ENCODE results near the gene COPE.

GRCh38 chr19:18849838-18850400, 69.3 kb downstream of the COPE start:
- TF ChIP-seq BHLHE40 (IDR thresholded peaks at IDR 0.05; ENCODE audit: low read depth, low read length), result no peak
- TF ChIP-seq ELK1 (IDR thresholded peaks at IDR 0.05; ENCODE audit: borderline replicate concordance, low read depth, low read length), result no peak
- no peak for TF ChIP-seq CTCF (conservative IDR thresholded peaks at IDR 0.05; ENCODE audit: low read depth, low read length)
- TF ChIP-seq POLR2A (IDR thresholded peaks at IDR 0.05; ENCODE audit: low read depth, low read length), result no peak
- TF ChIP-seq RFX5 (IDR thresholded peaks at IDR 0.05; ENCODE audit: low read depth, low read length), result no peak
- TF ChIP-seq SMC3 (IDR thresholded peaks at IDR 0.05; ENCODE audit: low read depth, low read length), result no peak
- TF ChIP-seq RAD21 (IDR thresholded peaks at IDR 0.05; ENCODE audit: low read length), result no peak
- TF ChIP-seq USF2 (IDR thresholded peaks at IDR 0.05; ENCODE audit: low read depth, low read length), result no peak
- TF ChIP-seq MXI1 (IDR thresholded peaks at IDR 0.05; ENCODE audit: borderline replicate concordance, low read depth, low read length), result no peak
- TF ChIP-seq CEBPB (IDR thresholded peaks at IDR 0.05; ENCODE audit: low read depth, low read length), result no peak
- no peak for TF ChIP-seq FOS (IDR thresholded peaks at IDR 0.05; ENCODE audit: low read depth, low read length)
- TF ChIP-seq RCOR1 (IDR thresholded peaks at IDR 0.05; ENCODE audit: insufficient replicate concordance, low read length), result no peak
